ENCODE data around the gene TBC1D9. TPM values are rescaled to one million over a fixed set of nuclear protein-coding genes. Genes with fewer than 3 reads are reported as not detected.

The TBC1D9 gene
- total and polyA plus RNA-seq, 4 donors = 47.6 to 98.1 (median 54.2) TPM

DNA sequence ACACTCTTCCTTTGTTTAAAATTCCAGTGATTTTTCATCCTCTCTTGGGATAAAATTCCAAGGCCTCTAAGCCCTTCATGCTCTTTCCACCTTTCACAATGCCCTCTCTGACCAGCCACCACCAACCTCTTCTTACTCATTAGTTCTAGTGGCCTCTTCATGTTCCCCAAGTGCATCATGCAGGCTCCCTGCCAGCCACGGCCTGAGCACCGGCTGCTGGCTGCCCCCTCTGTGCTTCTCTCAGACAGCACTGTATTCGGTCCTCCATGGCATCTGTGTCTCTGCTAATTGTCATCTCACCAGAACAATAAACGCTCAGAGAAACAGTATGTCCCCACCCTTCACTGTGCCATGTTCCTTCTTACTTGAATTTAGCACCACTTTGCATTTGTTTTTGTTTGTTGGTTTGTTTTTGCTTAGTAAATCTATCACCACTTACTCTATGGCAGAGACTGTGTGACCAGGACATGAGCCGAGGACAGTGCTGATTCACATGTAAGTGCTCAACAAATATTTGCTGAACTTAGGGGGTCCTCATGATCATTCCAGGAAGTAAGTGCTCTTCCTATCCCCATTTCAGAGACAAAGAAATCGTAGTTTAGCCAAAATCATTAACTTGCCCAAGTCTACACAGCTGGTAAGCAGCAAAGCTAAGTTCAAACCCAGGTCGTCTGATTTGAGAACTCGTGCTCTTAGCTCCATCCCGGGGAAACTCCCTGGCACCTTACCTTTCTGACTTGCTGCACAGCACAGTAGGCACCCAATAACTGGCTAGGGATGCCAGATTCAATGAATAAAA lies 110.4 kb downstream of the TBC1D9 start:
- WGBS (ENCODE audit: insufficient coverage) = 27% methylated on average over 3 of the region's 9 CpGs
- peaks cover 7% of the 10 kb centered on the region for H3K4me1 ChIP-seq (ENCODE audit: control insufficient read depth, insufficient read depth, low read length)
- H3K36me3 ChIP-seq (ENCODE audit: control insufficient read depth, insufficient read depth, low read length) = peaks cover 43% of the 10 kb centered on the region
- no peaks in the 10 kb centered on the region for H3K27me3 ChIP-seq (ENCODE audit: control insufficient read depth, insufficient read depth, low read length)
- H3K4me3 ChIP-seq (ENCODE audit: low read depth, low read length) = no peak overlapping the region
- no peak overlapping the region for H3K27ac ChIP-seq (ENCODE audit: low read depth, low read length)
- peak in 2 of 6 donors; percentile 20 for DNase-seq (ENCODE audit: low read depth in 4 of 6, low spot score in 6 of 6)
- no peaks in the 10 kb centered on the region for H3K9me3 ChIP-seq (ENCODE audit: control insufficient read depth, insufficient read depth, low read length)

DNA sequence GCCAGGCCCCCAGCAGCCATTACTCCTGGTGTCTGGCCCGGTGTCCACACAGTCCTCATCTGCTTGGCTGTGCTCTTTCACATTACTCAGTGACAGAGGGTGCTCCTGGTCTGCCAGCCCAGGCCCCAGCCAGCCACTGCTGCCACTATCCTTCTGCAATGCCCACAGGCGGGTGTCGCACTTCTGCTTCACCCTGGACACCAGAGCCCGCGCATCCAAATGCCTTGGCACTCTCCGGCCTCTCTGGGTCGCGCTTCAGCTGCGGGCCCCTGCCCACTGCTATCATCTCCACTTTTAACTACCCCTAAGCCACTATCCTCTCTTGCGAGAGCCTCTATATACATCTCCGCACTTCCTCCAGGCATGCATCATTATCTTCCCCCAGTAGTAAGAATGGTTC lies 111.0 kb downstream of the TBC1D9 start:
- DNase-seq (ENCODE audit: low read depth in 4 of 6, low spot score in 6 of 6) = no peak
- H3K27ac ChIP-seq (ENCODE audit: low read depth, low read length) = no peak overlapping the region
- peaks cover 7% of the 10 kb centered on the region for H3K4me1 ChIP-seq (ENCODE audit: control insufficient read depth, insufficient read depth, low read length)
- WGBS (ENCODE audit: insufficient coverage) = 94% methylated on average over 11 of the region's 11 CpGs
- H3K4me3 ChIP-seq (ENCODE audit: low read depth, low read length) = no peak overlapping the region
- H3K27me3 ChIP-seq (ENCODE audit: control insufficient read depth, insufficient read depth, low read length) = no peaks in the 10 kb centered on the region
- peaks cover 43% of the 10 kb centered on the region for H3K36me3 ChIP-seq (ENCODE audit: control insufficient read depth, insufficient read depth, low read length)
- no peaks in the 10 kb centered on the region for H3K9me3 ChIP-seq (ENCODE audit: control insufficient read depth, insufficient read depth, low read length)

DNA sequence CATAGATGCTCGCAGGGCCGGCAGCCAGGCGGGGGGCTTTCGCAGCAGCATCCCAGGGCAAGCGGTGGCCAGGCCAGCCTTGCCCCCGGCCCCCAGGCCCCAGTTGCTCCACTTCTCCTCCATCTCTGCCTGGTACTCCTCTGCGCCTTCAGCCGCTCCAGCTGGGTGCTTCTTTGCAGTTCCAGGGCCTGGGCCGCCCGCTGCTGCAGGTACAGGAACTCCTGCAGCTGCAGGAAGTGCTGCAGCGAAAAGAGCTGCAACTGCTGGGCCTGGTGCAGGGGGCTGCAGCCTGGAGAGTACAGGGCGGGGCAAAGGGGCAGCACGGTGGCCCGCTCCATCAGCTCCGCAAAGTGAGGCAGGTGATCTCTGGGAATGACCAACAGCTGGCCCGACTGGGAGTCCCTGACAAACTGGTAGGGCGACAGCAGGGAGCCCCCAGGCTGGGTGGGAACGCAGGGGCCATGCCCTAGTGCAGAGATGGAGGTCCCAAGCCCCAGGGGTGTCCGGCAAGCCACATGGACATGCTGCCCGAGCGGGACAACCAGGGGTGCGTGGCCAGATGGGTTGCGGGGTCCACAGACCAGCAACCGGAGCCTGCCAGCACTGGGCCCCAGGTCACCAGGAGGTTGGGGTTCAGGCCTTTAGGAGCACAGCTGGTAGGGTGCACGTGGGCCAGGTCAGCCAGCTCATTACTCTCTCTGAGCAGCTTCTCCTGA lies 111.6 kb downstream of the TBC1D9 start:
- Histone ChIP-seq H3K27ac (ENCODE audit: low read depth, low read length) (no peak overlapping the region), H3K4me3 (ENCODE audit: low read depth, low read length) (no peak overlapping the region), H3K4me1 (ENCODE audit: control insufficient read depth, insufficient read depth, low read length) (peaks cover 7% of the 10 kb centered on the region), H3K27me3 (ENCODE audit: control insufficient read depth, insufficient read depth, low read length) (no peaks in the 10 kb centered on the region), H3K9me3 (ENCODE audit: control insufficient read depth, insufficient read depth, low read length) (no peaks in the 10 kb centered on the region), H3K36me3 (ENCODE audit: control insufficient read depth, insufficient read depth, low read length) (peaks cover 43% of the 10 kb centered on the region)
- DNase-seq (ENCODE audit: low read depth in 4 of 6, low spot score in 6 of 6) = no peak
- WGBS (ENCODE audit: insufficient coverage) = 95% methylated on average over 25 of the region's 25 CpGs

DNA sequence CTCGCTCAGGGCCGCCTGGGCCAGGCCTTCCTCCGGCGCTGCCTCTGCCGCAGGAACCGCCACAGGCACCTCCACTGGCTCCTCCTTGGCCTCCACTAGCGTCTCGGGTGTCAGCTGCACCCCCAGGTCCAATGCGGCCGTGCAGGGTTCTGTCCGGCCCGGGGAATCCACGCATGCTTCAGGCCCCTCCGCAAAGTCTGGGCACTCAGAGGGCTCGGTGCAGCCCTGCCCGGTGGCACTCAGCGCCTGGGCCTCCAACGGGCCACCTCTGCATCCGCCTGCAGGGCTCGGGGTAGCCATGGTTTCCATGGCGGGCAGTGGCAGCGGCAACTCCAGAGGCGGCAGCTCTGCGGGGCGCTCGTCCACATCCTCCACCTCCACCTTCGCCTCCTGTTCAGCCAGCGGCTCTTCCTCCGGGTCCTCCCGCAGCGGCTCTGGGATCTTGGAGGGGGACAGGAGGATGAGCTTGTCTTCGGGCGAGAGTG lies 112.6 kb downstream of the TBC1D9 start:
- Histone ChIP-seq H3K9me3 (ENCODE audit: control insufficient read depth, insufficient read depth, low read length) (no peaks in the 10 kb centered on the region), H3K27ac (ENCODE audit: low read depth, low read length) (no peak overlapping the region), H3K36me3 (ENCODE audit: control insufficient read depth, insufficient read depth, low read length) (peaks cover 43% of the 10 kb centered on the region), H3K4me1 (ENCODE audit: control insufficient read depth, insufficient read depth, low read length) (peaks cover 7% of the 10 kb centered on the region), H3K27me3 (ENCODE audit: control insufficient read depth, insufficient read depth, low read length) (no peaks in the 10 kb centered on the region), H3K4me3 (ENCODE audit: low read depth, low read length) (no peak overlapping the region)
- no peak for DNase-seq (ENCODE audit: low read depth in 4 of 6, low spot score in 6 of 6)
- WGBS (ENCODE audit: insufficient coverage) = 96% methylated on average over 24 of the region's 33 CpGs

DNA sequence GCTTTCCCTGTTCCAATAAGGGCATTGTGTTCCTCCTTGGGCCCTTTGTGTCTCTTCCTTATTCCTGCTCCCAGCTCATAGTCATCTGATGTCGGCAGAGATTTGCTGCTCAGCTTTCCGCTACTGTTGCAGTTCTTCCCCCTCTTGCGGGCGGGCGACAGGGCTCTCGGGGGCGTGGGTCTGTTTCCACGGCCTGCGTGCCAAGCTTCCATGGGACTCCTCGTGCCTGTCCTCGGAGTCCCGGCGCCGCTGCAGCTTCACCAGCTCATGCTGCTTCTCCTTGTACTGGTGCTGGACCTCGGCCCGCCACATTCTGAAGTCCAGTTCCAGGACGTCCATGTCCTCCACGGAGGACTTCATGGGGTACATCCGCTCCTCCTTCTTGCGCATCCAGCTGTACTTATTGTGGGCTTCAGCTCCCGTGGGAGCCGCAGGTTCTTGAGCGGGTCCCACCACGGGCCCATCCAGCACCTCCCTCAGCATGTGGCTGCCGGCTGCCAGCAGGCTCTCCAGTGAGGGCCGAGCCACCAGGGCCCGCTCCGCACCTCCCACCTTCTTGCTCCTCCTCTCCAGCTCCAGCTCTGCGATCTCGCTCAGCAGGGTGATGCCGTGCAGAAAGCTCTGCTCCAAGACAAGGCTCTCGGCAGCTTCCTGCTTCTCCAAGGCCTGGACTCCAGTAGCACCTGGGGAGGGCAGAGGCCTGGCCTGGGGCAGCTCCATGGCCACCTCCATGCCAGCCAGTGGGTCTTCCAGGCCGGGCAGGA lies 113.3 kb downstream of the TBC1D9 start:
- Histone ChIP-seq H3K27me3 (ENCODE audit: control insufficient read depth, insufficient read depth, low read length) (no peaks in the 10 kb centered on the region), H3K4me1 (ENCODE audit: control insufficient read depth, insufficient read depth, low read length) (peaks cover 7% of the 10 kb centered on the region), H3K36me3 (ENCODE audit: control insufficient read depth, insufficient read depth, low read length) (peaks cover 43% of the 10 kb centered on the region), H3K27ac (ENCODE audit: low read depth, low read length) (no peak overlapping the region), H3K9me3 (ENCODE audit: control insufficient read depth, insufficient read depth, low read length) (no peaks in the 10 kb centered on the region), H3K4me3 (ENCODE audit: low read depth, low read length) (no peak overlapping the region)
- no peak for DNase-seq (ENCODE audit: low read depth in 4 of 6, low spot score in 6 of 6)
- WGBS (ENCODE audit: insufficient coverage) = 97% methylated on average over 31 of the region's 33 CpGs

DNA sequence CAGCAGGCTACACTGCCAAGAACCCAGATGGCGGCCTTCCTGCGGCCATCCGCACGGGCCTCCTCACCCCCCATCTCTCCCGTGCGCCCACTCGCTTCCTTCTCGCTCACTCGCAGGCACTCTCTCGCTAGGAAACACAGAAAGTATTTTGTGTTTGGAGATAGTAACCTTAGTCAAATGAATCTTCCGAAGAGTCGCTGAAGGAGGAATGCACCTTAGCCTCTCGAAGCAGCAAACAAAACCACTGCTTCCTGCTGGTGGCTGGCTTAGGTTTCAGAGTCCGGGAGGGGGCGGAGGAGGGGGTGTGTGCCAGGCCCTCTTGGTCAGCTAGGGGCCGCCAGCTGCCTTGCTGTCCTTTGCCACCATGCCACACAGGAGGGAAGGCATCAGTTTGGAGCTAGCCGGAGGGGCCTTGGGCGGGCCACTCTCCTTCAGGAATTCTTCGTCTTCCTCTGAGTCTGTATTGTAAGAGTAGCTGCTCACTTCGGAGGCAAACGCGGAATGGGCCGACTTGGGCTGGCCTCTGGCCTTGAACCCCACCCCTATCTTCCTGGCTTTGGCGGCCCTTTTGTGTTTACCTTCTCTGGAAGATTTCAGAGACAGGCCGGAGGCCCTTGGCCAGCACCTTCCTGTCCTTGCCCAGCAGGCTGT lies 114.3 kb downstream of the TBC1D9 start:
- Histone ChIP-seq H3K9me3 (ENCODE audit: control insufficient read depth, insufficient read depth, low read length) (no peaks in the 10 kb centered on the region), H3K27ac (ENCODE audit: low read depth, low read length) (no peak overlapping the region), H3K4me1 (ENCODE audit: control insufficient read depth, insufficient read depth, low read length) (peaks cover 7% of the 10 kb centered on the region), H3K27me3 (ENCODE audit: control insufficient read depth, insufficient read depth, low read length) (no peaks in the 10 kb centered on the region), H3K4me3 (ENCODE audit: low read depth, low read length) (no peak overlapping the region), H3K36me3 (ENCODE audit: control insufficient read depth, insufficient read depth, low read length) (peaks cover 44% of the 10 kb centered on the region)
- DNase-seq (ENCODE audit: low read depth in 4 of 6, low spot score in 6 of 6) = no peak
- 82% methylated on average over 10 of the region's 25 CpGs for WGBS (ENCODE audit: insufficient coverage)

DNA sequence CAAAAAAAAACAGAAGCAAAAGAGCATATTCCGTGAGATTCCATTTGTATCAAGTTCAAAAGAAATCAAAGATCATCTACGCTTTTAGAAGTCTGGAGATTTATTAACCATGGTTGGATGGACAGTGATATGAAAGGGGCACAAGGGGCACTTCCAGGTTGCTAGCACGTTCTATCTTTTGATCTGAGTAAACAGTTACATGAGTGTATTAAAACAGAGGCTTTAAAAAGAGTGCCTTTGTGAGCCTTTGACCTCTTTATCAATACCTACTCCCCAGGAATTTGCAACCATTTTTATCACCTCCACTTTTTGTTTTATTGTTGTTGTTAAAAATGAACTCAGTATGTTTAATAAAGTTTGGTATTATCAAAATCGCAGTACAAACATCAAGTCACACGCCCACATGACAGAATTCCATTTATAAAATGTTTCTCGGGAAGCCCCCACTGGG lies 115.1 kb downstream of the TBC1D9 start:
- H3K9me3 ChIP-seq (ENCODE audit: control insufficient read depth, insufficient read depth, low read length) = no peaks in the 10 kb centered on the region
- H3K4me3 ChIP-seq (ENCODE audit: low read depth, low read length) = no peak overlapping the region
- no peak overlapping the region for H3K27ac ChIP-seq (ENCODE audit: low read depth, low read length)
- peaks cover 7% of the 10 kb centered on the region for H3K4me1 ChIP-seq (ENCODE audit: control insufficient read depth, insufficient read depth, low read length)
- whole genome bisulfite sequencing (ENCODE audit: insufficient coverage) = no CpG with 5 or more reads among the region's 6 CpGs
- DNase-seq (ENCODE audit: low read depth in 4 of 6, low spot score in 6 of 6) = no peak
- peaks cover 44% of the 10 kb centered on the region for H3K36me3 ChIP-seq (ENCODE audit: control insufficient read depth, insufficient read depth, low read length)
- H3K27me3 ChIP-seq (ENCODE audit: control insufficient read depth, insufficient read depth, low read length) = no peaks in the 10 kb centered on the region

DNA sequence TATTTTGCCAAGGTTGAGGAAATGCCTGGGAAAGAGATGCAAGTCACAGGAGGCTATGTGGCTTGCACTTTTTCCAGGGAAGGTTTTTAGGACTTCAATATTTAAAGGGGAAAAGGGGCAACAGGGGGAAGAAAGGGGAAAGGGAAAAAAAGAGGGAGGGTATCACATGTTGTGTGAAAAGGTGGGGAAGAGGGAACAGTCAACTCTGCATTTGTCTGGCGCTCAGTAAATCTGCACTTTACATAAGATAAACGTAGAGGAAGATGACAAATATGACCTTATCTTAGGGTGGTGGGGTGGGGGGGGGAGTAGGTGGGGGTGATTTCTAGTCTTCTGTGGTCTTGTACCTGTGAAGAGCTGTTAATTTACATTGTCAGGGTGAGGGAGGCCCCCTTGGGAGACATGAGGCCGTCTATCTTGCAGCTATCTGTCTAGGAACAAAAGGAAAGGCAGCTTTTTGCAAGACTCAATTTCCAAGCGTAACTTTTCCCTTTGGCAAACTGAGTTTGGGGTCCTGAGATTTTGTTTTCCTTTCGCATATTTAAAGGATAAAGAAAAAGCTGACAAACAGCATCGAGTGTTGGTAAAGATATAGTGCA lies 115.9 kb downstream of the TBC1D9 start:
- peaks cover 6% of the 10 kb centered on the region for H3K4me1 ChIP-seq (ENCODE audit: control insufficient read depth, insufficient read depth, low read length)
- H3K36me3 ChIP-seq (ENCODE audit: control insufficient read depth, insufficient read depth, low read length) = peaks cover 48% of the 10 kb centered on the region
- H3K27ac ChIP-seq (ENCODE audit: low read depth, low read length) = no peak overlapping the region
- 62% methylated on average over 4 of the region's 6 CpGs for WGBS (ENCODE audit: insufficient coverage)
- no peaks in the 10 kb centered on the region for H3K27me3 ChIP-seq (ENCODE audit: control insufficient read depth, insufficient read depth, low read length)
- no peak for DNase-seq (ENCODE audit: low read depth in 4 of 6, low spot score in 6 of 6)
- no peak overlapping the region for H3K4me3 ChIP-seq (ENCODE audit: low read depth, low read length)
- no peaks in the 10 kb centered on the region for H3K9me3 ChIP-seq (ENCODE audit: control insufficient read depth, insufficient read depth, low read length)

DNA sequence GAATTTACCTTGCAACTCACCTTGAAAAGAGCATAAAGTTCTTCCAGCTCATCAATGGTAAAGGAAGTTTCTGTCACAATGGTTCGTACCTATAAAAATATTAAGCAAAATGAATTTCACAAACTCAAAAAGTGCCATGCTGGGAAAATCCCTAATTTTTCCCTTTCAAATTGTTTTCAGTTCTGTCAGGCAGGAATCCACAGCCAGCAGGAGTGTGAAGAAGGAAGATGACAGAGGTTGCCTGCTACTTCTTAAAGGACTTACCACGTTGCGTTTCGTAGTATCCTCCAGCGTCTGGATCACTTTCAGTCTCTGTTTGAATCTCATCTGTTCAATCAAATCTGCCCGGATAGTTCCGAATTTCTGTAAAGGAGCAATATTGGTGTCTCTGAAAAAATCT lies 117.1 kb downstream of the TBC1D9 start:
- no peaks in the 10 kb centered on the region for H3K4me1 ChIP-seq (ENCODE audit: control insufficient read depth, insufficient read depth, low read length)
- 100% methylated on average over 5 of the region's 7 CpGs for WGBS (ENCODE audit: insufficient coverage)
- no peak for DNase-seq (ENCODE audit: low read depth in 4 of 6, low spot score in 6 of 6)

More for the DNA sequence above, 117.1 kb downstream of the TBC1D9 start:
- Histone ChIP-seq H3K27ac (ENCODE audit: low read depth, low read length) (no peak overlapping the region), H3K27me3 (ENCODE audit: control insufficient read depth, insufficient read depth, low read length) (no peaks in the 10 kb centered on the region), H3K36me3 (ENCODE audit: control insufficient read depth, insufficient read depth, low read length) (peaks cover 38% of the 10 kb centered on the region), H3K4me3 (ENCODE audit: low read depth, low read length) (no peak overlapping the region), H3K9me3 (ENCODE audit: control insufficient read depth, insufficient read depth, low read length) (no peaks in the 10 kb centered on the region)

Measured in spinal cord (tissue), 10 donors.